Fibroblast of lung (primary cell): ENCODE measurements around the gene IL15RA. TPM values are rescaled to one million over a fixed set of nuclear protein-coding genes. Genes with fewer than 3 reads are reported as not detected.
A peak's percentile ranks its signal among the peaks of the same experiment; 100 is the strongest.

Experiments
- DNase-seq, 2 donors: peaks; one replicate each; pipeline versions ENCODE4 v3.0.0 to v3.0.0-alpha.2; 2010; ENCODE audit warnings: low read depth in 2 of 2
- H2AFZ ChIP-seq: 2 replicates; pipeline ENCODE4 v1.5.1; 2012; ENCODE audit warnings: low read length, control low read depth, inconsistent platforms
- H3K27ac ChIP-seq: 2 replicates; pipeline ENCODE4 v1.5.1; 2011; ENCODE audit warnings: low read length, control low read depth; ENCODE audit not compliant: insufficient read depth
- H3K27me3 ChIP-seq: 2 replicates; pipeline ENCODE4 v1.5.1; 2011; ENCODE audit warnings: mild to moderate bottlenecking, low read length; ENCODE audit not compliant: control insufficient read depth, insufficient read depth
- H3K36me3 ChIP-seq: 2 replicates; pipeline ENCODE4 v1.5.1; 2011; ENCODE audit warnings: low read length; ENCODE audit not compliant: control insufficient read depth, insufficient read depth
- H3K4me1 ChIP-seq: 2 replicates; pipeline ENCODE4 v1.5.1; 2011; ENCODE audit warnings: low read length; ENCODE audit not compliant: control insufficient read depth, insufficient read depth; ENCODE audit errors: extremely low read depth
- H3K4me2 ChIP-seq: 2 replicates; pipeline ENCODE4 v1.5.1; 2011; ENCODE audit warnings: low read length, control low read depth; ENCODE audit not compliant: insufficient read depth; ENCODE audit errors: extremely low read depth
- H3K4me3 ChIP-seq, 4 experiments: fragments of 200-600 bp in 1 of 4; sonication (generic) in 1 of 4; replicated peaks in 1 of 4; 2 replicates each; pipeline ENCODE4 v1.5.1; 2011 to 2016; ENCODE audit warnings: low read length in 4 of 4, low read depth in 3 of 4, mild to moderate bottlenecking in 3 of 4, control low read depth in 2 of 4, inconsistent platforms in 1 of 4, mixed read lengths in 1 of 4; ENCODE audit not compliant: insufficient read depth in 1 of 4; ENCODE audit errors: control extremely low read depth in 1 of 4
- H3K79me2 ChIP-seq: 2 replicates; pipeline ENCODE4 v1.5.1; 2012; ENCODE audit warnings: mild to moderate bottlenecking, low read length, inconsistent platforms; ENCODE audit not compliant: control insufficient read depth, insufficient read depth
- H3K9ac ChIP-seq: 2 replicates; pipeline ENCODE4 v1.5.1; 2011; ENCODE audit warnings: mild to moderate bottlenecking, low read length, control low read depth; ENCODE audit not compliant: insufficient read depth
- H3K9me3 ChIP-seq: 2 replicates; pipeline ENCODE4 v1.5.1; 2012; ENCODE audit warnings: low read depth, low read length; ENCODE audit not compliant: control insufficient read depth, insufficient read depth
- H4K20me1 ChIP-seq: 2 replicates; pipeline ENCODE4 v1.5.1; 2011; ENCODE audit warnings: low read length; ENCODE audit not compliant: control insufficient read depth, insufficient read depth; ENCODE audit errors: extremely low read depth
- EZH2 ChIP-seq: IDR thresholded peaks from 2 replicates; pipeline ENCODE4 v1.5.1; 2012; ENCODE audit warnings: low read length, control low read depth, mild to moderate bottlenecking; ENCODE audit errors: missing control alignments
- polyA plus RNA-seq, 2 donors: library from polyadenylated mRNA; depleted of rRNA in 1 of 2; stranded (reverse) in 1 of 2; unstranded in 1 of 2; fragments of >200 nt; gene quantifications; 2 replicates each; pipeline ENCODE4 v1.2.1, GENCODE V29; 2011 to 2012; ENCODE audit warnings: missing spikeins in 1 of 2
- total RNA-seq: library from RNA; depleted of rRNA; stranded (reverse); fragments of >200 nt; gene quantifications from 2 replicates; pipeline ENCODE4 v1.2.1, GENCODE V29; 2014
- TF ChIP-seq, protein P1 (sequence below), 2 donors: IDR thresholded peaks in 1 of 2; conservative IDR thresholded peaks in 1 of 2; 1 replicate in 1 of 2; 2 replicates in 1 of 2; pipeline ENCODE4 v1.5.1; 2011 to 2012; ENCODE audit warnings: low read length in 2 of 2, control low read depth in 1 of 2, inconsistent platforms in 1 of 2, low read depth in 1 of 2, mild to moderate bottlenecking in 1 of 2

Gene IL15RA
- total and polyA plus RNA-seq, 2 donors (not counting 1 experiment from before 2014, with no cell fraction given): 5.9 to 13.7 TPM

GRCh38 chr10:5951721-5952407 lies 25.5 kb downstream of the IL15RA start:
- Histone ChIP-seq H3K4me2 (no peak overlapping the region), H3K27ac (no peak overlapping the region), H3K9me3 (no peaks in the 10 kb centered on the region), H3K9ac (no peak overlapping the region), H3K79me2 (no peaks in the 10 kb centered on the region), H3K4me1 (peaks cover 4% of the 10 kb centered on the region), H3K4me3 (no peak overlapping the region), H2AFZ (no peak overlapping the region), H4K20me1 (no peaks in the 10 kb centered on the region), H3K36me3 (no peaks in the 10 kb centered on the region), H3K27me3 (no peaks in the 10 kb centered on the region)
- no peak for DNase-seq
- TF ChIP-seq, protein P1, sequence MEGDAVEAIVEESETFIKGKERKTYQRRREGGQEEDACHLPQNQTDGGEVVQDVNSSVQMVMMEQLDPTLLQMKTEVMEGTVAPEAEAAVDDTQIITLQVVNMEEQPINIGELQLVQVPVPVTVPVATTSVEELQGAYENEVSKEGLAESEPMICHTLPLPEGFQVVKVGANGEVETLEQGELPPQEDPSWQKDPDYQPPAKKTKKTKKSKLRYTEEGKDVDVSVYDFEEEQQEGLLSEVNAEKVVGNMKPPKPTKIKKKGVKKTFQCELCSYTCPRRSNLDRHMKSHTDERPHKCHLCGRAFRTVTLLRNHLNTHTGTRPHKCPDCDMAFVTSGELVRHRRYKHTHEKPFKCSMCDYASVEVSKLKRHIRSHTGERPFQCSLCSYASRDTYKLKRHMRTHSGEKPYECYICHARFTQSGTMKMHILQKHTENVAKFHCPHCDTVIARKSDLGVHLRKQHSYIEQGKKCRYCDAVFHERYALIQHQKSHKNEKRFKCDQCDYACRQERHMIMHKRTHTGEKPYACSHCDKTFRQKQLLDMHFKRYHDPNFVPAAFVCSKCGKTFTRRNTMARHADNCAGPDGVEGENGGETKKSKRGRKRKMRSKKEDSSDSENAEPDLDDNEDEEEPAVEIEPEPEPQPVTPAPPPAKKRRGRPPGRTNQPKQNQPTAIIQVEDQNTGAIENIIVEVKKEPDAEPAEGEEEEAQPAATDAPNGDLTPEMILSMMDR (conservative IDR thresholded peaks at IDR 0.05 in 1 of 2, IDR thresholded peaks at IDR 0.05 in 1 of 2; ENCODE audit: low read depth in 1 of 2, low read length in 2 of 2): no peak
- TF ChIP-seq EZH2: no peak

DNA sequence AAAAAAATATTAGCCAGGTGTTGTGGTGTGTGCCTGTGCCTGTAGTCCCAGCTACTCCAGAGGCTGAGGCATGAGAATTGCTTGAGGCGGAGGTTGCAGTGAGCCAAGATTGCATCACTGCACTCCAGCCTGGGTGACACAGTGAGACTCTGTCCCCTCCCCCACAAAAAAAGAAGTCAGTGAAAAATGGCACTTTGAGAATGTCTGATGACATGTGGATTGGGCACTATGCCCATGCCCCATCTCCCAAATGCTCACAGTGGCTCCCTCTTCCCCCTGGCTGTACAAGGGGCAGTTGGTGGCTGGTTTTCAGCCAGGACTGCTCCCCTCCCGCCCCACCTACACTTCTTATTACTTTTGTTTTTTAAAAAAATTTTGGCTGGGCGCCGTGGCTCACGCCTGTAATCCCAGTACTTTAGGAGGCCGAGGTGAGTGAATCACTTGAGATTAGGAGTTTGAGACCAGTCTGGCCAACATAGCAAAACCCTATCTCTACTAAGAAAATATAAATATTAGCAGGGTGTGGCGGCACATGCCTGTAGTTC lies 26.1 kb downstream of the IL15RA start:
- H4K20me1 ChIP-seq: no peaks in the 10 kb centered on the region
- no peaks in the 10 kb centered on the region for H3K36me3 ChIP-seq
- no peak overlapping the region for H3K4me3 ChIP-seq
- no peaks in the 10 kb centered on the region for H3K79me2 ChIP-seq
- H3K27ac ChIP-seq: no peak overlapping the region
- H3K4me2 ChIP-seq: no peak overlapping the region
- H2AFZ ChIP-seq: no peak overlapping the region
- H3K27me3 ChIP-seq: no peaks in the 10 kb centered on the region
- H3K4me1 ChIP-seq: peaks cover 4% of the 10 kb centered on the region
- no peak overlapping the region for H3K9ac ChIP-seq
- DNase-seq: peak; percentile 36 to 60
- no peak for TF ChIP-seq EZH2
- TF ChIP-seq, protein P1 (conservative IDR thresholded peaks at IDR 0.05 in 1 of 2, IDR thresholded peaks at IDR 0.05 in 1 of 2; ENCODE audit: low read depth in 1 of 2, low read length in 2 of 2): no peak
- H3K9me3 ChIP-seq: no peaks in the 10 kb centered on the region

DNA sequence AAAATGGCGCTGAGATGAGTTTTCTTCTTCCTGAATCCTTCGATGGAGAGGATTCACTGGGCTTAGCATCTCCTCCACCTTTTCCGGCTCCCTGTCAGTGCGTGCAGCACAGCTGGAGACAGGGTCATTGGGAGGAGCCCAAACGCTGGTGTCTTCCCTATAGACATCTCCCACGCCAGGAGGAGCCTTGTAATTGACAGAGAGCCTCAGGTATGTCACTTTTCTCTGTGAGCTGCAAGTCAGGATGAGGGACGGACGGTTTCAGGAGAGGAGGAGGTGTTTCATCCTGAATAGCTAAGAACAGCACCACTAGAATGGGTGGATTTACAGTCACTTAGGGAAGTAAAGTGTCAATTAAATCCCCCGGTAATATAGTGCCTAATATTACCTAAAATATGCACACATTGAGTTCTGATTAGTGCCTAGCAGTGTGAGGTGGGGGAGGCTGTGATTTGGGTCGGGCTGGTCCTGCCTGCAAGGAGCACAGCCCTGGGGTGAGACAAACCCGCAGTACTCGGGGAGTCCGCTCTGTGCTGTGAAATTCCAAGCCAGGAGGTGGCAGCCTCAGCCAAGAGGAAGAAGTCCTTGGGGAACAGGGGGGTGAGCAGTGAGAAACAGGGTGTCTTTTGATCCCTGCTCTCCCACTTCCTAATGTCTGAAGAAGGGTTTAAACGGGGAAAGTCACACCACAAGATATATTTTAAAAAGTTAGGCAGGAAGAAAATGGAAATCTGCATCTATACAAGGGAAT lies 28.2 kb downstream of the IL15RA start:
- peak; percentile 54 to 76 for DNase-seq

More for the DNA sequence above, 28.2 kb downstream of the IL15RA start:
- H3K4me2 ChIP-seq: no peak overlapping the region
- no peaks in the 10 kb centered on the region for H3K9me3 ChIP-seq
- H3K27ac ChIP-seq: no peak overlapping the region
- H3K4me1 ChIP-seq: peaks cover 20% of the 10 kb centered on the region
- no peaks in the 10 kb centered on the region for H3K36me3 ChIP-seq
- no peak overlapping the region for H3K9ac ChIP-seq
- H3K79me2 ChIP-seq: no peaks in the 10 kb centered on the region
- no peak overlapping the region for H2AFZ ChIP-seq
- H3K4me3 ChIP-seq: no peak overlapping the region
- H4K20me1 ChIP-seq: no peaks in the 10 kb centered on the region
- no peaks in the 10 kb centered on the region for H3K27me3 ChIP-seq
- TF ChIP-seq, protein P1 (conservative IDR thresholded peaks at IDR 0.05 in 1 of 2, IDR thresholded peaks at IDR 0.05 in 1 of 2; ENCODE audit: low read depth in 1 of 2, low read length in 2 of 2): peak; percentile 47 to 65
- no peak for TF ChIP-seq EZH2
